GM18951 (cell line): ENCODE measurements around the gene PRDM15.

Source experiments
- POLR2A ChIP-seq: IDR thresholded peaks from 4 replicates; pipeline ENCODE4 v1.6.1; 2011; ENCODE audit warnings: mild to moderate bottlenecking; ENCODE audit not compliant: insufficient read length, insufficient read depth; ENCODE audit errors: extremely low read depth
- in situ Hi-C: fragments of 300-500 bp; cut with MboI; formaldehyde crosslinking; loops from one replicate; pipeline ENCODE4 v1.12.0; 2022; ENCODE audit warnings: low sequenced_read_pairs, mixed read lengths, inconsistent platforms; ENCODE audit not compliant: unreplicated experiment

PRDM15 gene

DNA sequence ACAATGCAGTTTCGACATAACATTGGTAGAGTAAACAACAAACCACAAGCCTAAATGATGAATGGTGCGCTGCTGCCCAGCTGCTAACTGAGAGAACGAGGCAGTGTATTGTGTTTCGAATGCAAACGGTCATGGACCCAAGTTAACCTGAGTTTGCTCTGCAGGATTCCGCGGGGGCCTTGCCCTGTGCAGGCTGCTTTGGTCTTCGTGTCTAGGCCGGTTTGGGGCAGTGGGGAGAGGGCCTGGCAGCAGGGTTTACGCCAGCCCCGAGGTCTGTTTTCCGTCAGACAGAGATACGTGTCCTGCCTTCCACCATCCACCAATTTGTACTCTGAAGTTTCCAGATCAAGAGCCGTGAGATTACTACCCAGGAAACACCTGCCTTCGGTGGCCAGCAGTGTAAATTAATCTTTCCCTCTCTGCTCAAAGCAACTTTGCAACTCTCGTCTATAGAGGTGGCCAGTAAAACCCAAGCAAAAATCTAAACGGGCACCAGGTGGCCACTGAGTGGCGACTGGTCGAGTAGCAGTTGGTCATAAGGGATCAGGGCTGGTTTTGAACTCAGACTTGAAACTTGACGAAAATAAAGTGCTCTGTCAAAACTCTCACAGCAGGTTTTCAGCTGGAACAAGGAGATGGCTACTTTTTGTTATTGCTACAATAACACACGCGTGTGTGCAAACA lies 6.3 kb upstream of the PRDM15 start:
- TF ChIP-seq POLR2A = no peak
- in situ Hi-C loops = no loop called here

DNA sequence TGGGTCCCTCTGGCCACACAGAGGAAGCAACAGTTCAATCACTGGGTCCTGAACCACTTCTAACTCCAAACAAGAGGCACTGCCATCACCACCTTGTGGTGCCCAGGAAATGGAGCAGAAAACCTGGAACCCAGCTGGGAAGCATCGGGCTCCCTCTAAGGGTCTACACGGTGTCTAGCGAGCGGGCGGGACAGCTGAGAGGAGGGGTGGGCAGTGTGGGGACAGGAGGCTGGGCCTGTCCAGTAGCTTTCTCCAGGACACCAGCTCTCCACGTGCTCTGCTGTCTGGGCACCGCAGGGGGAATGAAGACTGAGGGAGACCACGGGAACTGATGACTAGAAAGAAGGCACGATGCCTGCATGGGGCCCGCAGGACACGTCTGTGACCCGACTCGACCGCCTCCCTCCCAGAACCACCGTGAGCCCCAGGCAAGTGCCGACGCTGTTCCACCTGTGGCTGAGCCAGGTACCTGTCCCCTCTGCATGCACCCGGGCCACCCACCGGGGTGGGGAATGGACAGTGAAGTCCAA lies 5.4 kb upstream of the PRDM15 start:
- TF ChIP-seq POLR2A = no peak
- in situ Hi-C loops = no loop called here

- TF ChIP-seq POLR2A = no peak
- in situ Hi-C loops = no loop called here
Measured at GRCh38 chr21:41883582-41883981, 4.4 kb upstream of the PRDM15 start.

- in situ Hi-C loops = no loop called here
- TF ChIP-seq POLR2A = no peak
Measured at GRCh38 chr21:41881051-41881450, 1.9 kb upstream of the PRDM15 start.

DNA sequence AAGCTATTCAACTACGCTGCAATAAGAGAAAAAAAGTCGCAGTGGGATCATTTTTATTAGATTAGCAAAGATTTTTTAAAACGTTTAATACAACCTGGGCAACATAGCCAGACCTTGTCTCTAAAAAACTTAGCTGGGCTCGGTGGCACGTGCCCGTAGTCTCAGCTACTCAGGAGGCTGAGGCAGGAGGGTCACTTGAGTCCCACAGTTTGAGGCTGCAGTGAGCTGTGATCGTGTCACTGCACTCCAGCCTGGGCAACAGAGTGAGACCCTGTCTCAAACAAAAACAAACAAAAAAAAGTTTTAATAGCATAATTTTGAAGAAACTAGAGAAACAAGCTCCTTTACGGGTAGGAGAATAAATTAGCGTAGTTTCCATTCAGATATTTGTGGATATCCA lies 1.0 kb upstream of the PRDM15 start:
- TF ChIP-seq POLR2A = no peak
- in situ Hi-C loops = no loop called here

- in situ Hi-C loops = no loop called here
- peak; percentile 42 for TF ChIP-seq POLR2A
Measured at GRCh38 chr21:41878831-41879189, 334 bp downstream of the PRDM15 start.

- in situ Hi-C loops = no loop called here
- peak; percentile 24 for TF ChIP-seq POLR2A
Measured at GRCh38 chr21:41877901-41878830, 978 bp downstream of the PRDM15 start.

- in situ Hi-C loops = no loop called here
- no peak for TF ChIP-seq POLR2A
Measured at GRCh38 chr21:41876928-41877652, 2.1 kb downstream of the PRDM15 start.

- in situ Hi-C loops = no loop called here
- no peak for TF ChIP-seq POLR2A
Measured at GRCh38 chr21:41876396-41876795, 2.7 kb downstream of the PRDM15 start.

GRCh38 chr21:41875086-41875485 lies 4.1 kb downstream of the PRDM15 start:
- no peak for TF ChIP-seq POLR2A
- in situ Hi-C loops = no loop called here

DNA sequence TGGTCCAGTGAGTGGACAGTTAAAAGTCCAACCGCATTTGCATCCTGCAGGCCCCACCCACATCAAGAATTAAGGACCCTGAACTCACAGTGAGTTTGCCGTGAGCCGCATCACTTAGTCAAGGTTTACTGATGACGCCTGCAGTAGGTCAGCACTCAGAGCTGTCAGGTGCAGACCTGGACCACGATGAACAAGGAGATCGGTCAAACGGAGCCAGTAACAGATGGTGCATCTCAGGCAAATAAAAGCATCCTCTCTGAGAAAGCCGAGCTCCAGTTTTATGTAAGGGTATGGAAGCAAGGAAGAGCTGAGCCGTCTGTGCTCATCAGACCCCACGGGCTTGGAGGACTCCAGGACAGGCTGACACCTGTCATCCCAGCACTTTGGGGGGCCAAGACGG lies 4.5 kb downstream of the PRDM15 start:
- no peak for TF ChIP-seq POLR2A
- in situ Hi-C loops = no loop called here

GRCh38 chr21:41873426-41873825 lies 5.7 kb downstream of the PRDM15 start:
- in situ Hi-C loops = no loop called here
- no peak for TF ChIP-seq POLR2A

DNA sequence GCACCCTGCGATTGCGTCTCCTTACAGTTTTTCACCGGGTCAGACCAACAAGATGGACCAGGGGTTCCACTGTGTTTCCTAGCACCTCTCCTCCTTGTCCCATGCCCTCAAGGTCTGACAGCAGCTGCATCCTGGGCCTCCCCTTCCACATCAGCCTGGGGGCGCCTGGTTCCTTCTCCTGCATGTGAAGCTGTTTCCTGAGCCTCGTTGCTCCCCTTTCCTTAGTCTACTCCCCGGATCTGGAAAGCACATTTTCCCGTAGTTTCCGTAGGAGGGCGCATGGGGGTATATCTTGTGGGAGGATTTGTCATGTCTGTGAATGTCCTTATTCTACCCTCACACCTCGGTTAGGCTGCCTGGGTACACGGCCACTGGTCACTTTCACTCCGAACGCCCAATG lies 6.1 kb downstream of the PRDM15 start:
- in situ Hi-C loops = no loop called here
- TF ChIP-seq POLR2A = no peak
